ENCODE data around the gene ACCSL. TPM values are rescaled to one million over a fixed set of nuclear protein-coding genes. Genes with fewer than 3 reads are reported as not detected.

The ACCSL gene
- total and polyA plus RNA-seq, 9 donors = 0.04 TPM; not detected in 8

DNA sequence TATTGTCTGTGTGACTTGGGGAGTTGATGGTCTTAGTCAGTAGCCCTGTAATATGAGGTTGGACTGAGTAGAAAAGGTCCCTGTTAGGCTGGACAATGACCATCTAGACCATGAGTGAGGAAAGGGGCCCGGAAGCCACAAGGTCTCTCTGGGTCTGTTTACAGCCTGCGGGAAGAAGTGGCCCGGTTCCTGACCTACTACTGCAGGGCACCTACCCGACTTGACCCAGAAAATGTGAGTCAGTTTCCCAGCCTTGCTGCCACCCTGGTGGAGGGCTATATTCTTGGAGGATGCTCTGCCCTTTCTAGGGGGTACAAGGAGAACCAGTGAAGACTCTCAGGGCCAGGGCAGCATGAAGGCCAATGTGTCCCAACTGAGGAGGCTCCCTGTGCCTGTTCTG lies 3.4 kb downstream of the ACCSL start:
- DNase-seq = no peak
- H3K9me3 ChIP-seq (replicated peaks; ENCODE audit: control insufficient read depth, low read depth, low read length) = no peaks in the 10 kb centered on the region
- no peak overlapping the region for H3K4me3 ChIP-seq (ENCODE audit: low read length)
- WGBS (ENCODE audit: insufficient coverage) = 91% methylated on average over 4 of the region's 4 CpGs
- no peaks in the 10 kb centered on the region for H3K36me3 ChIP-seq (ENCODE audit: control insufficient read depth, insufficient read depth, low read length)
- H3K27ac ChIP-seq (ENCODE audit: low read length) = no peak overlapping the region
- H3K4me1 ChIP-seq (ENCODE audit: control insufficient read depth, insufficient read depth, low read length) = no peaks in the 10 kb centered on the region
- H3K27me3 ChIP-seq (ENCODE audit: control insufficient read depth, insufficient read depth, low read length) = peaks cover 6% of the 10 kb centered on the region

- no peak overlapping the region for H3K27ac ChIP-seq (ENCODE audit: low read length)
- 67% methylated on average over 2 of the region's 6 CpGs for WGBS (ENCODE audit: insufficient coverage)
- H3K4me3 ChIP-seq (ENCODE audit: low read length) = no peak overlapping the region
- DNase-seq = no peak
- peaks cover 2% of the 10 kb centered on the region for H3K27me3 ChIP-seq (ENCODE audit: control insufficient read depth, insufficient read depth, low read length)
- no peaks in the 10 kb centered on the region for H3K9me3 ChIP-seq (replicated peaks; ENCODE audit: control insufficient read depth, low read depth, low read length)
- H3K36me3 ChIP-seq (ENCODE audit: control insufficient read depth, insufficient read depth, low read length) = no peaks in the 10 kb centered on the region
- H3K4me1 ChIP-seq (ENCODE audit: control insufficient read depth, insufficient read depth, low read length) = no peaks in the 10 kb centered on the region
Observed at GRCh38 chr11:44057340-44057739, 9.6 kb downstream of the ACCSL start.

DNA sequence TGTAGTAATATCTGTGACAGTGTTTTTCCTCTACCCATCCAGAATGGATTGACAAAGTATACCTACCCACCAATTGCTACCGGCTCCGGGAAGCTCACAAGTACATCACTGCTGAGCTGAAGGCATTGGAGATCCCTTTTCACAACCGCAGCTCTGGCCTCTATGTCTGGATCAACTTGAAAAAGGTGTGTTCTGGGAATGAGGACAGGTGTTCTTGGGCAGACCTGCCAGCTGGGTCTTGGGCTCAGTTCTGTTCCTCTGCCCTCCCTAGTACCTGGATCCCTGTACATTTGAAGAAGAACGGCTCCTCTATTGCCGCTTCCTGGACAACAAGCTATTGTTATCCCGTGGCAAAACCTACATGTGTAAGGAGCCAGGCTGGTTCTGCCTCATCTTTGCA lies 10.5 kb downstream of the ACCSL start:
- H3K4me1 ChIP-seq (ENCODE audit: control insufficient read depth, insufficient read depth, low read length) = no peaks in the 10 kb centered on the region
- no peak for DNase-seq
- no peak overlapping the region for H3K27ac ChIP-seq (ENCODE audit: low read length)
- peaks cover 2% of the 10 kb centered on the region for H3K27me3 ChIP-seq (ENCODE audit: control insufficient read depth, insufficient read depth, low read length)
- 97% methylated on average over 3 of the region's 6 CpGs for WGBS (ENCODE audit: insufficient coverage)
- H3K4me3 ChIP-seq (ENCODE audit: low read length) = no peak overlapping the region
- H3K36me3 ChIP-seq (ENCODE audit: control insufficient read depth, insufficient read depth, low read length) = no peaks in the 10 kb centered on the region
- no peaks in the 10 kb centered on the region for H3K9me3 ChIP-seq (replicated peaks; ENCODE audit: control insufficient read depth, low read depth, low read length)

GRCh38 chr11:44065161-44065661 lies 17.4 kb downstream of the ACCSL start:
- Histone ChIP-seq H3K4me3 (ENCODE audit: low read length) (no peak overlapping the region), H3K27ac (ENCODE audit: low read length) (peak overlapping the region; percentile 90), H3K36me3 (ENCODE audit: control insufficient read depth, insufficient read depth, low read length) (peaks cover 7% of the 10 kb centered on the region), H3K4me1 (ENCODE audit: control insufficient read depth, insufficient read depth, low read length) (peaks cover 12% of the 10 kb centered on the region), H3K27me3 (ENCODE audit: control insufficient read depth, insufficient read depth, low read length) (no peaks in the 10 kb centered on the region), H3K9me3 (replicated peaks; ENCODE audit: control insufficient read depth, low read depth, low read length) (no peaks in the 10 kb centered on the region)
- DNase-seq = no peak
- 50% methylated on average over 2 of the region's 4 CpGs for WGBS (ENCODE audit: insufficient coverage)

DNA sequence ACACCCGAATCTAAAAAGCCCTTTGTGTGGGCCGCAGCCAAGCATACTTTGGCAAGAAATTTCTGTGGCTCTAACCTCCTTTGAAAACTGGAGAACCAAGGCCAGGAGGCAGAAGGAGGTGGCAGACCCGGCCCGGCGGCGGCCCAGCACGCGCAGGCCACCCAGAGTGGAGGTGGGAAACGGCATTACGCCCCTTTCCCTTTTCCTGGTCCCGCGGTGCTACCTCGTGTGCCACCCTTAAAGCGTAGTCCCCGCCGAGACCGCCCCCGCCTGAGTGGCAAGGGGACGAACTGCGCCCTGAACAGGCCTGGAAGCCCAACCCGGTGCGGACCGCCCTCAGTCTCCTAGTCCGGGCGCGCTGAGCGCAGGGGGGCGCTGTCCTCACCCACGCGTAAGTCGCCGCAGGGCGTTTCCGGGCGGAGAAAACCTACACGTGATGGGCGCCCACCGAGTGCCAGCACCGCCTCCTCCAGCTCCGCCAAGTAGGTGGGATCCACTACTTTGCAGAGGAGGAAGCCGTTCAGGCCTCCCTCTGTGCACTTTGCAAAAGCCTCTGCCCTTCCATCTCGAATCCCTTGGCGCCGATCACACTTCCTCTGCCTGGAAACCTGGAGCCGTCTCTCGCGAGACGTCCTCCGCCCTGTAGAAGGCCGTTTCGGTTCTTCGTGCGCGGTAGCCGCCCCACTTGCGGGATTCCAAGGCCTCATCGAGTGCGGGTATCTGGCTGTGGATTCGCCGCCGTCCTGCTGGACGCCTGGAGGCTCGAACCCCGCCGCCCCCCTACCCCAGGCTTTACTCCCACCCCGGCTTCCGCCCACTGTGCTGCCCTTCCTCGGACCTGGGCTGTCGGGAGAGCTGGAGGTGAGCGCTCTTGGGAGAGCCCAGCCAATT lies 18.3 kb downstream of the ACCSL start, which contains the start of gene ACCS:
Gene ACCS, plus strand, starts transcription at position 430 of the 891 bp plus-strand sequence. CDS start 1,358 bp downstream, outside the sequence.
- peak within 1 kb of the TSS; percentile 77 for H3K4me3 ChIP-seq (ENCODE audit: low read length)
- H3K36me3 ChIP-seq (ENCODE audit: control insufficient read depth, insufficient read depth, low read length) = peaks cover 13% of the 10 kb centered on the region
- no peaks in the 10 kb centered on the region for H3K9me3 ChIP-seq (replicated peaks; ENCODE audit: control insufficient read depth, low read depth, low read length)
- WGBS (ENCODE audit: insufficient coverage) = under 1% methylated on average over 62 of the region's 70 CpGs
- H3K4me1 ChIP-seq (ENCODE audit: control insufficient read depth, insufficient read depth, low read length) = peaks cover 12% of the 10 kb centered on the region
- H3K27ac ChIP-seq (ENCODE audit: low read length) = peak within 1 kb of the TSS; percentile 90
- no peaks in the 10 kb centered on the region for H3K27me3 ChIP-seq (ENCODE audit: control insufficient read depth, insufficient read depth, low read length)
- DNase-seq = peak; percentile 98

GRCh38 chr11:44066732-44067141 lies 19.0 kb downstream of the ACCSL start:
- peak overlapping the region; percentile 77 for H3K4me3 ChIP-seq (ENCODE audit: low read length)
- peak overlapping the region; percentile 90 for H3K27ac ChIP-seq (ENCODE audit: low read length)
- H3K36me3 ChIP-seq (ENCODE audit: control insufficient read depth, insufficient read depth, low read length) = peaks cover 17% of the 10 kb centered on the region
- H3K9me3 ChIP-seq (replicated peaks; ENCODE audit: control insufficient read depth, low read depth, low read length) = no peaks in the 10 kb centered on the region
- 69% methylated on average over 4 of the region's 10 CpGs for WGBS (ENCODE audit: insufficient coverage)
- H3K4me1 ChIP-seq (ENCODE audit: control insufficient read depth, insufficient read depth, low read length) = peaks cover 12% of the 10 kb centered on the region
- H3K27me3 ChIP-seq (ENCODE audit: control insufficient read depth, insufficient read depth, low read length) = no peaks in the 10 kb centered on the region
- peak; percentile 67 for DNase-seq

DNA sequence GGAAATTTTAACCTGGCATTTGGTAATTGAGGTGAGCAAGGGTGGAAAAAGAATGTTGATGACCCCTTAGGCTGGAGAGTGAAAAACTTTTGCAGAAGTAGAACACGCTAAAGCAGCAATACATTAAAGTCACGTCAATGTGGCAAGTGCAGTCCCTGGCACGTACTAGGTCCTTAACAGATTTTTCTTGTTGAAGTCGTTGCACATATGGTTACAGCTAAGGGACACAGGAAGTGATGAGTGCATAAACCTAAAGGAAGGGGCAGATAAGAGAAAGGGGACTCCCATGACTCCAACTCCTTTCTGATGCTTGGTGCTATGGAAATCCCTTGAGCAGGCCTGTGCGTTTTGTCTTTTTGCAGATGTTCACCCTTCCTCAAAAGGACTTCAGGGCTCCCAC lies 19.5 kb downstream of the ACCSL start:
- 80% methylated on average over 4 of the region's 5 CpGs for WGBS (ENCODE audit: insufficient coverage)
- Histone ChIP-seq H3K27ac (ENCODE audit: low read length) (no peak overlapping the region), H3K4me1 (ENCODE audit: control insufficient read depth, insufficient read depth, low read length) (peaks cover 12% of the 10 kb centered on the region), H3K36me3 (ENCODE audit: control insufficient read depth, insufficient read depth, low read length) (peaks cover 17% of the 10 kb centered on the region), H3K9me3 (replicated peaks; ENCODE audit: control insufficient read depth, low read depth, low read length) (no peaks in the 10 kb centered on the region), H3K27me3 (ENCODE audit: control insufficient read depth, insufficient read depth, low read length) (no peaks in the 10 kb centered on the region), H3K4me3 (ENCODE audit: low read length) (no peak overlapping the region)
- DNase-seq = no peak

DNA sequence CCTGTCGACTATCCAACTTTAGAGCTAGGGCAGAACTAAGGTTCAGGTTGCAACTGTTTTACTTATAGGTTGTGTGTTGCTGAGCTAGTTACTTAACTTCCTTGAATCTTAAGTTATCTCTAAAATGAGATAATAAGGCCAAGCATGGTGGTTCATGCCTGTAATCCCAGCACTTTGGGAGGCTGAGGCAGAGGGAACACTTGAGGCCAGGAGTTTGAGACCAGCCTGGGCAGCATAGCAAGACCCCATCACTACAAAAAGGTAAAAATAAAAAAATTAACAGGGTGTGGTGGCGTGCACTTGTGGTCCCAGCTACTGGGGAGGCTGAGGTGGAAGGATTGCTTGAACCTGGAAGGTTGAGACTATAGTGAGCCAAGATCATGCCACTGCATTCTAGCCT lies 20.4 kb downstream of the ACCSL start:
- WGBS (ENCODE audit: insufficient coverage) = 100% methylated on average over 1 of the region's 2 CpGs
- peaks cover 12% of the 10 kb centered on the region for H3K4me1 ChIP-seq (ENCODE audit: control insufficient read depth, insufficient read depth, low read length)
- no peaks in the 10 kb centered on the region for H3K9me3 ChIP-seq (replicated peaks; ENCODE audit: control insufficient read depth, low read depth, low read length)
- H3K36me3 ChIP-seq (ENCODE audit: control insufficient read depth, insufficient read depth, low read length) = peaks cover 24% of the 10 kb centered on the region
- no peaks in the 10 kb centered on the region for H3K27me3 ChIP-seq (ENCODE audit: control insufficient read depth, insufficient read depth, low read length)
- DNase-seq = no peak
- no peak overlapping the region for H3K27ac ChIP-seq (ENCODE audit: low read length)
- H3K4me3 ChIP-seq (ENCODE audit: low read length) = no peak overlapping the region

- Histone ChIP-seq H3K27me3 (ENCODE audit: control insufficient read depth, insufficient read depth, low read length) (no peaks in the 10 kb centered on the region), H3K27ac (ENCODE audit: low read length) (no peak overlapping the region), H3K9me3 (replicated peaks; ENCODE audit: control insufficient read depth, low read depth, low read length) (no peaks in the 10 kb centered on the region), H3K4me3 (ENCODE audit: low read length) (no peak overlapping the region), H3K4me1 (ENCODE audit: control insufficient read depth, insufficient read depth, low read length) (peaks cover 7% of the 10 kb centered on the region), H3K36me3 (ENCODE audit: control insufficient read depth, insufficient read depth, low read length) (peaks cover 37% of the 10 kb centered on the region)
- WGBS (ENCODE audit: insufficient coverage) = 60% methylated on average over 2 of the region's 3 CpGs
- DNase-seq = no peak
Observed at GRCh38 chr11:44071157-44071556, 23.4 kb downstream of the ACCSL start.

GRCh38 chr11:44072757-44073658 lies 25.2 kb downstream of the ACCSL start:
- H3K27me3 ChIP-seq (ENCODE audit: control insufficient read depth, insufficient read depth, low read length) = no peaks in the 10 kb centered on the region
- WGBS (ENCODE audit: insufficient coverage) = 89% methylated on average over 3 of the region's 8 CpGs
- H3K36me3 ChIP-seq (ENCODE audit: control insufficient read depth, insufficient read depth, low read length) = peaks cover 44% of the 10 kb centered on the region
- H3K9me3 ChIP-seq (replicated peaks; ENCODE audit: control insufficient read depth, low read depth, low read length) = no peaks in the 10 kb centered on the region
- DNase-seq = no peak
- H3K4me3 ChIP-seq (ENCODE audit: low read length) = no peak overlapping the region
- H3K4me1 ChIP-seq (ENCODE audit: control insufficient read depth, insufficient read depth, low read length) = no peaks in the 10 kb centered on the region
- no peak overlapping the region for H3K27ac ChIP-seq (ENCODE audit: low read length)

Measured in muscle of leg (tissue), 11 donors.